Mesenchymal stem cell (in vitro differentiated cells and primary cell): ENCODE results near the gene HSPA12B.

Experiments used
- DNase-seq: peaks from one replicate; pipeline ENCODE4 v3.0.0-alpha.2; 2013
- H2AFZ ChIP-seq: one replicate; pipeline ENCODE4 v1.6.1; 2013; ENCODE audit warnings: low read depth, mild to moderate bottlenecking, control low read depth, inconsistent platforms, low read length, moderate library complexity
- H2AK5ac ChIP-seq: 2 replicates; pipeline ENCODE4 v1.6.1; 2013; ENCODE audit warnings: low read length, moderate library complexity, mild to moderate bottlenecking, inconsistent platforms; ENCODE audit not compliant: severe bottlenecking
- H2BK120ac ChIP-seq: one replicate; pipeline ENCODE4 v1.6.1; 2013; ENCODE audit warnings: low read depth, mild to moderate bottlenecking, inconsistent platforms, low read length, moderate library complexity
- H2BK12ac ChIP-seq, 2 experiments: one replicate each; pipeline ENCODE4 v1.6.1; 2013; ENCODE audit warnings: inconsistent platforms in 2 of 2, low read length in 2 of 2, mild to moderate bottlenecking in 2 of 2, moderate library complexity in 2 of 2, control low read depth in 1 of 2
- H2BK15ac ChIP-seq: one replicate; pipeline ENCODE4 v1.6.1; 2013; ENCODE audit warnings: mild to moderate bottlenecking, low read depth, inconsistent platforms; ENCODE audit not compliant: poor library complexity, severe bottlenecking
- H2BK5ac ChIP-seq: 2 replicates; pipeline ENCODE4 v1.6.1; 2013; ENCODE audit warnings: low read depth, mild to moderate bottlenecking, low read length, control low read depth, inconsistent platforms; ENCODE audit not compliant: poor library complexity, severe bottlenecking
- H3K14ac ChIP-seq, 2 experiments: one replicate each; pipeline ENCODE4 v1.6.1; 2013; ENCODE audit warnings: inconsistent platforms in 2 of 2, low read length in 2 of 2, control low read depth in 1 of 2, mild to moderate bottlenecking in 1 of 2, moderate library complexity in 1 of 2
- H3K18ac ChIP-seq, 2 experiments: one replicate each; pipeline ENCODE4 v1.6.1; 2013; ENCODE audit warnings: inconsistent platforms in 2 of 2, low read length in 2 of 2, control low read depth in 1 of 2, low read depth in 1 of 2, mild to moderate bottlenecking in 1 of 2
- H3K23ac ChIP-seq, 2 experiments: one replicate each; pipeline ENCODE4 v1.6.1; 2013; ENCODE audit warnings: inconsistent platforms in 2 of 2, low read length in 2 of 2, mild to moderate bottlenecking in 2 of 2, moderate library complexity in 2 of 2, control low read depth in 1 of 2
- H3K27ac ChIP-seq: 2 replicates; pipeline ENCODE4 v1.5.1; 2013; ENCODE audit warnings: mild to moderate bottlenecking, moderate library complexity, low read length, control low read depth, inconsistent platforms; ENCODE audit not compliant: poor library complexity, severe bottlenecking
- H3K27me3 ChIP-seq, 2 experiments: 2 replicates each; pipeline versions ENCODE4 v1.6.1 to v1.7.0; 2013; ENCODE audit warnings: low read length in 2 of 2, mild to moderate bottlenecking in 2 of 2, moderate library complexity in 2 of 2, control low read depth in 1 of 2, inconsistent platforms in 1 of 2; ENCODE audit not compliant: control insufficient read depth in 1 of 2, insufficient read depth in 1 of 2
- H3K36me3 ChIP-seq, 2 experiments: 2 replicates each; pipeline versions ENCODE4 v1.6.1 to v1.7.0; 2013; ENCODE audit warnings: low read length in 2 of 2, control low read depth in 1 of 2, inconsistent platforms in 1 of 2, low read depth in 1 of 2, mild to moderate bottlenecking in 1 of 2; ENCODE audit not compliant: insufficient read depth in 2 of 2, control insufficient read depth in 1 of 2
- H3K4ac ChIP-seq, 2 experiments: one replicate each; pipeline ENCODE4 v1.6.1; 2013; ENCODE audit warnings: inconsistent platforms in 2 of 2, low read length in 2 of 2, mild to moderate bottlenecking in 2 of 2, moderate library complexity in 2 of 2, control low read depth in 1 of 2, low read depth in 1 of 2
- H3K4me1 ChIP-seq: 2 replicates; pipeline ENCODE4 v1.6.1; 2013; ENCODE audit warnings: low read depth, low read length, control low read depth; ENCODE audit not compliant: control insufficient read depth, insufficient read depth
- H3K4me2 ChIP-seq: 2 replicates; pipeline ENCODE4 v1.6.1; 2013; ENCODE audit warnings: low read length, mild to moderate bottlenecking, inconsistent platforms; ENCODE audit not compliant: poor library complexity, severe bottlenecking
- H3K4me3 ChIP-seq, 2 experiments: 2 replicates each; pipeline versions ENCODE4 v1.5.1 to v1.7.0; 2013; ENCODE audit warnings: low read length in 2 of 2, mild to moderate bottlenecking in 2 of 2, control low read depth in 1 of 2, low read depth in 1 of 2; ENCODE audit not compliant: insufficient read depth in 1 of 2
- H3K79me1 ChIP-seq: replicated peaks from 2 replicates; pipeline ENCODE4 v1.6.1; 2013; ENCODE audit warnings: mild to moderate bottlenecking, control low read depth, low read length, inconsistent platforms; ENCODE audit not compliant: poor library complexity, severe bottlenecking
- H3K9ac ChIP-seq: 2 replicates; pipeline ENCODE4 v1.7.0; 2013; ENCODE audit warnings: mild to moderate bottlenecking, low read length, moderate library complexity
- H3K9me3 ChIP-seq: 2 replicates; pipeline ENCODE4 v1.7.0; 2013; ENCODE audit warnings: mild to moderate bottlenecking, low read length; ENCODE audit not compliant: control insufficient read depth
- H4K8ac ChIP-seq: one replicate; pipeline ENCODE4 v1.6.1; 2013; ENCODE audit warnings: inconsistent platforms, mild to moderate bottlenecking, low read length, moderate library complexity
- H4K91ac ChIP-seq: one replicate; pipeline ENCODE4 v1.6.1; 2013; ENCODE audit warnings: mild to moderate bottlenecking, low read length, inconsistent platforms
- WGBS: methylation state at CpG from one replicate; pipeline ENCODE4 v1.1.7; 2013; ENCODE audit warnings: mixed read lengths; 5-methylcytosine and 5-hydroxymethylcytosine counted together

HSPA12B gene

DNA sequence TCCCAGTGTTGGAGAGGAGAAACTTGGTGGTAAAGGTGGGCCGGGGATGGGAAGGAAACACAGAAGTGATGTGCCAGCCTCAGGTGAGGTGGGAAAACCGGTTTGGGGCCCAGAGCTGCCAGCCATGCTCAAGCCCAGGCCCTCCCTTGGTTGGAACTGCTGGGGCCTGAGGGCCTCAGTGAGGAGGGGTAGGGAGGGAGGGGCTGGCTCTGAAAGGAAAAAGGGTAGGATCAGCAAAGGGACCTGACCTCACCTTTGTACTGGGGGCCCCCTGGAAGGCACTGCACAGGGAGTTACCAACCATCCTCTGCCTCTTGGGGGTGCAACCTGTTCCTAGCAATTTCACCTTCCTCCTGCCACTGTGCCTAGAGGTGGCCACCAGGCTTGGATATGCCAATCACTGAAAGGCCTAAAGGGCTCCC, 50.6 kb downstream of the HSPA12B start:
- no peak for DNase-seq
- no peak overlapping the region for H2BK120ac ChIP-seq
- H3K4me3 ChIP-seq: no peak overlapping the region
- peaks cover 18% of the 10 kb centered on the region for H3K79me1 ChIP-seq
- H3K9ac ChIP-seq: peak overlapping the region; percentile 56
- H2BK15ac ChIP-seq: no peak overlapping the region
- no peak overlapping the region for H3K4me2 ChIP-seq
- H3K4ac ChIP-seq: no peak overlapping the region
- no peak overlapping the region for H3K23ac ChIP-seq
- no peak overlapping the region for H4K91ac ChIP-seq
- H4K8ac ChIP-seq: no peak overlapping the region
- H2BK5ac ChIP-seq: no peak overlapping the region
- H3K27ac ChIP-seq: no peak overlapping the region
- WGBS: 88% methylated on average over 2 of the region's 2 CpGs
- no peak overlapping the region for H2AFZ ChIP-seq
- peaks cover 0 to 13% of the 10 kb centered on the region in 2 experiments for H3K27me3 ChIP-seq
- H2BK12ac ChIP-seq: no peak overlapping the region
- peaks cover 23 to 29% of the 10 kb centered on the region in 2 experiments for H3K36me3 ChIP-seq
- no peak overlapping the region for H3K14ac ChIP-seq
- no peaks in the 10 kb centered on the region for H3K9me3 ChIP-seq
- no peak overlapping the region for H3K18ac ChIP-seq
- peaks cover 40% of the 10 kb centered on the region for H3K4me1 ChIP-seq
- no peak overlapping the region for H2AK5ac ChIP-seq

DNA sequence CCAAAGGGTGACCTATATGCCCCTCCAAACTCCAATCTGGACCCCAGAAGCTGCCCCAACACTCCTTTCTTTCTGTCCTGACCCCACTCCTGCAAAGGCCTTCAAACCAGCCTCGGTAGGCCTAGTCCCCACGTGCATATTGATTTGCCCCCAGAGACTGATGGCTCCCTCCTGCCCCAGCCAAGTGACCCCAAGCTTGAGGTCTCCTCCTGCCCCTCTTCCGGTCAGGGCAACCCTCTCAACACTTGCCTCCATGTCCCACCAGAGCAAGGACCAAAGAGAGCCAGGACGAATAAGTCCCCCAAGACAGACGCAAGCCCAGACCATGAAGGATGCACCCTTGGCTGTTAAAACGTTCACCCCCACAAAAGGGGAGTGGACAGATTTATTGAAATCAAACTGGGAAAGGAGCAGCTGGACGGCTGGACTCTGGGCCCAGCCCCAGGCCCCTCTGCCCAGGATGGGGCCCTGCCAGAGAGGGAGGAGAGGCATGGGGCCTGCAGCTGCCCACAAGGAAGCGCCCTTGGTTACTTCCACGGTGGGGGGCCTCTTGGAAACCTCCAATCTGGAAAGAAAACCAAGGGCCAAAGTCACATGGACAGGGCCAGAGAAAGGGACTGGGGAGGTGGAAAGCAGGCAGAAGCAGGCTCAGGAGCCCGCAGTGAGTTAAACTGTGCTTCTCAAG, 51.2 kb downstream of the HSPA12B start:
- Histone ChIP-seq H3K36me3 (peaks cover 23 to 29% of the 10 kb centered on the region in 2 experiments), H3K4me3 (peak overlapping the region in 1 of 2 experiments; percentile 44), H3K79me1 (peaks cover 18% of the 10 kb centered on the region), H2BK120ac (no peak overlapping the region), H4K8ac (no peak overlapping the region), H4K91ac (no peak overlapping the region), H2BK15ac (no peak overlapping the region), H2AK5ac (no peak overlapping the region), H3K14ac (no peak overlapping the region), H3K4ac (no peak overlapping the region), H3K27me3 (peaks cover 0 to 8% of the 10 kb centered on the region in 2 experiments), H3K4me1 (peaks cover 34% of the 10 kb centered on the region), H2BK5ac (no peak overlapping the region), H3K9ac (peak overlapping the region; percentile 56), H3K9me3 (no peaks in the 10 kb centered on the region), H3K27ac (no peak overlapping the region), H3K23ac (no peak overlapping the region), H3K18ac (no peak overlapping the region), H2BK12ac (no peak overlapping the region), H2AFZ (no peak overlapping the region), H3K4me2 (no peak overlapping the region)
- no peak for DNase-seq
- 93% methylated on average over 10 of the region's 10 CpGs for WGBS

DNA sequence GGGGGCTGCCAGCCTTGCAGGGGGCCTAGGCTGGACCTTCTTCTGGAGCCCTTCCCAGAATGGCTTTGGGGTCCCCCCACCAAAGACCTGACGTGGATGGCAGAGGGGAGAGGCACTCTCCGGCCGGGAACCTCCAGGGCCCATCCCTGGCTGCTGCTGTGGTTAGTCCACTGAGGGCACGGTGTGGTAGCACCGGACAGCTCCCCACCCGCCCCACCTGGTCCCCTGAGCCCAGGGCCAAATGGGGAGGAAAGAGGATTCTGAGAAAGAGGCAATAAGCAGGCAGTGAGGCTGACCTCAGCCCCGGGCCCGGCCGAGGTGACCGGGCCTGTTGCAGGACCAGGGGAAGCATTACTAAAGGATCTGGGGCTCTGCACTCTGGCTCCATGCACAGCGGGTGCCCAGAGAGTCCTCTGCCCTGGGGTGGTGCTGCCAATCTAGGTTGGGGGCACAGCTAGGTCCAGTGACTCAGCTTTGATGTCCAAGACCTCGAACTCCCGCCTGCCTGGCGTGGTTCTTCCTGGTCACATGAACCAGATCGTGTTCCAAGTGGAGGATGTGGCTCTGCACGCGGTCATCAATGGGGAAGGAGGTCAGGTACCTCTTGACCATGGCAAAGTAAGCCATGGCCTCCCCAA, 51.9 kb downstream of the HSPA12B start:
- H2BK120ac ChIP-seq: no peak overlapping the region
- no peaks in the 10 kb centered on the region for H3K9me3 ChIP-seq
- no peak for DNase-seq
- H3K79me1 ChIP-seq: peaks cover 18% of the 10 kb centered on the region
- H2AFZ ChIP-seq: no peak overlapping the region
- no peak overlapping the region for H3K18ac ChIP-seq
- peak overlapping the region in 1 of 2 experiments; percentile 88 for H3K4me3 ChIP-seq
- H2BK15ac ChIP-seq: no peak overlapping the region
- no peak overlapping the region for H4K8ac ChIP-seq
- H3K36me3 ChIP-seq: peaks cover 23 to 29% of the 10 kb centered on the region in 2 experiments
- H3K23ac ChIP-seq: no peak overlapping the region
- no peak overlapping the region for H2BK12ac ChIP-seq
- peak overlapping the region; percentile 87 for H3K9ac ChIP-seq
- H3K27me3 ChIP-seq: peaks cover 0 to under 1% of the 10 kb centered on the region in 2 experiments
- H2AK5ac ChIP-seq: no peak overlapping the region
- no peak overlapping the region for H3K4me2 ChIP-seq
- H3K4me1 ChIP-seq: peaks cover 34% of the 10 kb centered on the region
- no peak overlapping the region for H4K91ac ChIP-seq
- no peak overlapping the region for H3K4ac ChIP-seq
- H3K14ac ChIP-seq: no peak overlapping the region
- H2BK5ac ChIP-seq: no peak overlapping the region
- WGBS: 96% methylated on average over 17 of the region's 17 CpGs
- no peak overlapping the region for H3K27ac ChIP-seq

DNA sequence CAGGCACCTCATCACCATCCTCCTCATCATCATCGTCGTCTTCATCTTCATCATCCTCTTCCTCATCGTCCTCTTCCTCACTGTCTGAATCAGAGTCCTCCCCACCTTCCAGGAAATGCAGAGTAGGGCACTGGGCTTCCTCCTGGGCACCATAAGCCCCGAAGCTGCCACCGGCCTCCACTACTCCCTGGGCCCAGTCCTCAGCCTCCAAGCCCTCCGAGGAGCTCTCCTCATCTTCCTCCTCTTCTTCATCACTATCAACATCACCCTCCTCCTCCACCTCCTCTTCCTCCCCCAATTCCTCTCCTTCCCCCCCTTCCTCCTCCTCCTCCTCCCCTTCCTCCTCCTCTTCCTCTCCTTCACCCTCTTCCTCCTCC, 52.4 kb downstream of the HSPA12B start:
- H4K8ac ChIP-seq: no peak overlapping the region
- no peak overlapping the region for H2BK12ac ChIP-seq
- no peaks in the 10 kb centered on the region for H3K27me3 ChIP-seq
- no peak for DNase-seq
- peaks cover 23 to 29% of the 10 kb centered on the region in 2 experiments for H3K36me3 ChIP-seq
- H3K4me2 ChIP-seq: no peak overlapping the region
- no peak overlapping the region for H3K14ac ChIP-seq
- no peak overlapping the region for H2AK5ac ChIP-seq
- peaks cover 34% of the 10 kb centered on the region for H3K4me1 ChIP-seq
- H3K4ac ChIP-seq: no peak overlapping the region
- peak overlapping the region in 1 of 2 experiments; percentile 88 for H3K4me3 ChIP-seq
- peak overlapping the region; percentile 87 for H3K9ac ChIP-seq
- H3K23ac ChIP-seq: no peak overlapping the region
- H2AFZ ChIP-seq: no peak overlapping the region
- H3K9me3 ChIP-seq: no peaks in the 10 kb centered on the region
- no peak overlapping the region for H2BK15ac ChIP-seq
- H2BK120ac ChIP-seq: no peak overlapping the region
- no peak overlapping the region for H4K91ac ChIP-seq
- 96% methylated on average over 6 of the region's 6 CpGs for WGBS
- H2BK5ac ChIP-seq: no peak overlapping the region
- H3K18ac ChIP-seq: no peak overlapping the region
- peaks cover 18% of the 10 kb centered on the region for H3K79me1 ChIP-seq
- H3K27ac ChIP-seq: no peak overlapping the region
